ENCODE data around the gene ITLN2.

DNA sequence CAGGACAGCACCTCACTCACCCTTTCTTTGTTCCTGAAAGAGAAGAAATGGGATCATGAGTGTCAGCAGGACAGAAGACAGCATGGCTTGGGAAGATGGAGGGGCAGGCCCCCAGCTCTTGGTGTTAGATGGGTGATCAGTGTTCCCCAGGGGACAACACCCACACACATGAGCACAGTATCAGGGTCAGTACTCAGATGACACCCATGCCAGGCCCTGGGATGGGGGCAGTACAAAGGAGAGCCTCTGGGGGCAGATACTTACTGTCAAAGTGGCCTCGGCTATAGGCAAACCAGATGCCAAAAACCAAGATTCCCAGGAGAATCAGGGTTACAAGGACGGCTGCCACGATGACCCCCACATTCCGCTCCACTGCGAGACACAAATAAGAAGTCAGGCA, 44.8 kb upstream of the ITLN2 start:
- TF ChIP-seq, protein P1, sequence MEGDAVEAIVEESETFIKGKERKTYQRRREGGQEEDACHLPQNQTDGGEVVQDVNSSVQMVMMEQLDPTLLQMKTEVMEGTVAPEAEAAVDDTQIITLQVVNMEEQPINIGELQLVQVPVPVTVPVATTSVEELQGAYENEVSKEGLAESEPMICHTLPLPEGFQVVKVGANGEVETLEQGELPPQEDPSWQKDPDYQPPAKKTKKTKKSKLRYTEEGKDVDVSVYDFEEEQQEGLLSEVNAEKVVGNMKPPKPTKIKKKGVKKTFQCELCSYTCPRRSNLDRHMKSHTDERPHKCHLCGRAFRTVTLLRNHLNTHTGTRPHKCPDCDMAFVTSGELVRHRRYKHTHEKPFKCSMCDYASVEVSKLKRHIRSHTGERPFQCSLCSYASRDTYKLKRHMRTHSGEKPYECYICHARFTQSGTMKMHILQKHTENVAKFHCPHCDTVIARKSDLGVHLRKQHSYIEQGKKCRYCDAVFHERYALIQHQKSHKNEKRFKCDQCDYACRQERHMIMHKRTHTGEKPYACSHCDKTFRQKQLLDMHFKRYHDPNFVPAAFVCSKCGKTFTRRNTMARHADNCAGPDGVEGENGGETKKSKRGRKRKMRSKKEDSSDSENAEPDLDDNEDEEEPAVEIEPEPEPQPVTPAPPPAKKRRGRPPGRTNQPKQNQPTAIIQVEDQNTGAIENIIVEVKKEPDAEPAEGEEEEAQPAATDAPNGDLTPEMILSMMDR (IDR thresholded peaks at IDR 0.05; ENCODE audit: extremely low read depth in 1 of 2, insufficient read depth in 1 of 2, low read depth in 1 of 2, low read length in 2 of 2), result no peak
- TF ChIP-seq POLR2A (IDR thresholded peaks at IDR 0.05; ENCODE audit: low read depth, low read length), result no peak
